A673 (cell line): ENCODE data around the gene SMOC1. TPM values are rescaled to one million over a fixed set of nuclear protein-coding genes. Genes with fewer than 3 reads are reported as not detected.

Experiments used
- BruUV-seq: library from RNA; stranded (reverse); fragments of 400-500 nt; replicated peaks from 2 replicates; lab custom pipeline; 2021; lab: Mats Ljungman, UMichigan
- CTCF ChIA-PET: fragments of 300-600 bp; sonication (Branson Sonifier 250); formaldehyde crosslinking; loops from one replicate; lab custom pipeline; 2022; ENCODE audit warnings: antibody characterized with exemption; lab: Charles Lee
- POLR2A ChIA-PET: fragments of 300-600 bp; sonication (Branson Sonifier 250); formaldehyde crosslinking; loops from one replicate; lab custom pipeline; 2022; ENCODE audit warnings: antibody characterized with exemption; ENCODE audit not compliant: low non-redundant PET; lab: Charles Lee
- DNase-seq: peaks from one replicate; pipeline ENCODE4 v3.0.0-alpha.2; 2015; ENCODE audit warnings: low spot score
- H3K27ac ChIP-seq: fragments of 200-600 bp; sonication (generic); 2 replicates; pipeline ENCODE4 v1.5.1; 2016; ENCODE audit warnings: mixed run types, low read depth, mild to moderate bottlenecking, mixed read lengths, antibody characterized with exemption, low read length; ENCODE audit not compliant: poor library complexity, severe bottlenecking
- H3K27me3 ChIP-seq: fragments of 200-600 bp; sonication (generic); replicated peaks from 2 replicates; pipeline ENCODE4 v1.6.1; 2017; ENCODE audit warnings: mixed run types, low read depth, mild to moderate bottlenecking, mixed read lengths, antibody characterized with exemption, low read length; ENCODE audit not compliant: insufficient read depth, poor library complexity
- H3K36me3 ChIP-seq: fragments of 200-600 bp; sonication (generic); 2 replicates; pipeline ENCODE4 v1.6.1; 2016; ENCODE audit warnings: mixed run types, mild to moderate bottlenecking, mixed read lengths, antibody characterized with exemption, low read length; ENCODE audit not compliant: insufficient read depth, poor library complexity, severe bottlenecking
- H3K4me1 ChIP-seq: fragments of 200-600 bp; sonication (generic); 2 replicates; pipeline ENCODE4 v1.6.1; 2017; ENCODE audit warnings: mixed run types, mild to moderate bottlenecking, mixed read lengths, antibody characterized with exemption, low read length; ENCODE audit not compliant: insufficient read depth, poor library complexity, severe bottlenecking
- H3K4me3 ChIP-seq: fragments of 200-600 bp; sonication (generic); 2 replicates; pipeline ENCODE4 v1.5.1; 2016; ENCODE audit warnings: low read depth, mixed run types, mild to moderate bottlenecking, mixed read lengths, low read length; ENCODE audit not compliant: poor library complexity, severe bottlenecking
- H3K9me3 ChIP-seq: fragments of 200-600 bp; sonication (generic); 2 replicates; pipeline ENCODE4 v1.6.1; 2016; ENCODE audit warnings: mixed run types, low read depth, mild to moderate bottlenecking, mixed read lengths, antibody characterized with exemption, low read length; ENCODE audit not compliant: poor library complexity, severe bottlenecking
- EZH2 ChIP-seq: fragments of 200-600 bp; sonication (generic); IDR thresholded peaks from 2 replicates; pipeline ENCODE4 v1.6.1; 2017; ENCODE audit warnings: borderline replicate concordance, low read depth, mild to moderate bottlenecking, mixed read lengths, antibody characterized with exemption, low read length; ENCODE audit not compliant: poor library complexity, severe bottlenecking
- intact Hi-C: fragments of 100-400 bp; cut with micrococcal nuclease; formaldehyde crosslinking; loops from one replicate; pipeline ENCODE4 v1.10.0; 2022; ENCODE audit not compliant: unreplicated experiment
- total RNA-seq: library from RNA; stranded (reverse); gene quantifications from 2 replicates; pipeline ENCODE4 v1.2.3, GENCODE V29; 2021
- TF ChIP-seq, protein P1 (sequence below): fragments of 300-800, 200-600 bp; sonication (generic); conservative IDR thresholded peaks from 2 replicates; pipeline ENCODE4 v1.5.1; 2017; ENCODE audit warnings: low read depth, mild to moderate bottlenecking, antibody characterized with exemption, low read length, moderate library complexity, mixed read lengths

Gene SMOC1
- total RNA-seq, 1 experiment from 2014 or later, result not detected

DNA sequence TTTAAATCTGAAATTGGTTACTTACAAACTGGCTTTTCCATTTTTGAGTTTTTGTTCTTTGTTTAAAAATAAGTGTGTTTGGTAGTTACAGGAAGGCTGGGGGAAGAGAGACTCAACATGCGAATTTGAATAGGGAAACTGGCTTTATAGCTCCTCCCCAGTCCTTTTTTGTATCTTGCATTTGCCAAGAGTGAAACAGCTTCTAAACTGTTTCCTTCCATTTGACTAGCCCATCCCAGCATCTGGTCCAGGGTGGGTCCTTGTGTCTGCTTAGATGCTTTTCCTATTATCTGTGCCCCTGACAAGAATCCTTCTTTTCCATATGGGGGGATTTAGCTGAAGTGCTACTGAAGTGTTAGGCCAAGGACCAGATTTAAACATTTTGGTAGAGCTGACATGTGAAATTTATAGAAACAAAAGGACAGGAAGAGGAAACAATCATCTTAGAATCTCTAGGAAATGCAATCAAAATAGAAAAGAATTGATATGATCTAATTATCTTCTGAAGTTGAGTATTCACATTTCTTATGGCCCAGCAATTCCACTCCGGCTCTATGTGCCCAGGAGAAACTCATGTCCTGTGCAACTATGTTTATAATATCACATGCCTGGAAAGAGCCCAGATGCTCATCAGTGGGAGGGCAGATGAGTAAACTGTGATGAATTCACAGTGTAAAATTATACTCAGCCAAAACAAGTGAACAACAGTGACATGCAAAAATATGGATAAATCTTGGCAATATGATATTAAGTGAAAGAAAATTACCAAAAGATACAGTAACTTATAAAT is 7.4 kb downstream of the SMOC1 start:
- BruUV-seq, result no TSS peak
- H3K27ac ChIP-seq, result no peak overlapping the region
- no peaks in the 10 kb centered on the region for H3K9me3 ChIP-seq
- intact Hi-C loops, result no loop called here
- no peaks in the 10 kb centered on the region for H3K4me1 ChIP-seq
- H3K27me3 ChIP-seq, result peaks cover 42% of the 10 kb centered on the region
- no peak for DNase-seq
- ChIA-PET POLR2A (no interaction called here), CTCF (no interaction called here)
- no peak overlapping the region for H3K4me3 ChIP-seq
- no peak for TF ChIP-seq EZH2
- TF ChIP-seq, protein P1, sequence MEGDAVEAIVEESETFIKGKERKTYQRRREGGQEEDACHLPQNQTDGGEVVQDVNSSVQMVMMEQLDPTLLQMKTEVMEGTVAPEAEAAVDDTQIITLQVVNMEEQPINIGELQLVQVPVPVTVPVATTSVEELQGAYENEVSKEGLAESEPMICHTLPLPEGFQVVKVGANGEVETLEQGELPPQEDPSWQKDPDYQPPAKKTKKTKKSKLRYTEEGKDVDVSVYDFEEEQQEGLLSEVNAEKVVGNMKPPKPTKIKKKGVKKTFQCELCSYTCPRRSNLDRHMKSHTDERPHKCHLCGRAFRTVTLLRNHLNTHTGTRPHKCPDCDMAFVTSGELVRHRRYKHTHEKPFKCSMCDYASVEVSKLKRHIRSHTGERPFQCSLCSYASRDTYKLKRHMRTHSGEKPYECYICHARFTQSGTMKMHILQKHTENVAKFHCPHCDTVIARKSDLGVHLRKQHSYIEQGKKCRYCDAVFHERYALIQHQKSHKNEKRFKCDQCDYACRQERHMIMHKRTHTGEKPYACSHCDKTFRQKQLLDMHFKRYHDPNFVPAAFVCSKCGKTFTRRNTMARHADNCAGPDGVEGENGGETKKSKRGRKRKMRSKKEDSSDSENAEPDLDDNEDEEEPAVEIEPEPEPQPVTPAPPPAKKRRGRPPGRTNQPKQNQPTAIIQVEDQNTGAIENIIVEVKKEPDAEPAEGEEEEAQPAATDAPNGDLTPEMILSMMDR, result no peak
- H3K36me3 ChIP-seq, result no peaks in the 10 kb centered on the region

DNA sequence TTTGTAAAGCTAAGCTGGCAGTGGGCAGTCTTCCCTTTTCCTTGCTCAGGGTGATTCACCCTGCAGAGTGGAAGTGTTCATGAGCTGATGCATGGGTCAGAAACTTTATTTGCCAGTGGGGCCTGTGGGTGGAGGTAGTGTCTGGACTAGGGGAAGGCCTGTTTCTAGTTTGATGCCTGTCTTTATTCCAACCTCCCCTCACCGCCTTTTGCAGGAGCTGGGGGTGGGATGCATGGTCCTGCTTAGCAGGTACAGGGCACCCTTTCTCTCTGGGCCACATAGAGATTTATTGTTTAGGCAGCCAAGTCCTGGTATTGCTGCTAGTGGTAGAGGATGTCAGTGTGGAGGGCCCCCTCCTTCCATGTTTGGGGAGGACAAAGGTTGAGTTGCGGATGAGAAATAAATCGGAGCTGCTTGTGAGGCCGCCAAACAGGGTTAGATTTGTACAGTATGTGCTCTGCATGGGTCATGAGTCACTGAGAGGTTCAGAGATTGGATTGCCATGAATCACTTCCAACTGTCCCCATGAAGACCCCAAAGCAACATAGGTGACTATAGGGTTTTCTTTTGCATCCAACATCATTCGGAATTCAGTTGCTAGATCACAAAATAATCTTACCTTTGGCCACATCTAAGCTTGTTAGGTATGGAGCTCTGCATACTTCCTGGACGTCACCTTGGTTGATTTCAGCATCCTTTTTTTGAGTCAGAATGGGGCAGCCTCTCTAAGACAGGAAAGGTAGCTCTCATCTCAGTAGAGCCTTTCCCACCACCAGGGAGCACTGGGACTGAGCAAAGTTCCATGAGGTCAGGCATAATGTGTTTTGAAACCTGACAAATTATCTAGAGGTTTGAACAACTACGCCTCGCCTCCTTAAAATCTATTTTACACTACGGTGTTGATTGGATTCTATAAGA is 8.8 kb downstream of the SMOC1 start:
- ChIA-PET CTCF (no interaction called here), POLR2A (no interaction called here)
- TF ChIP-seq EZH2, result no peak
- TF ChIP-seq, protein P1, result no peak
- Histone ChIP-seq H3K36me3 (no peaks in the 10 kb centered on the region), H3K27me3 (peaks cover 42% of the 10 kb centered on the region), H3K4me3 (no peak overlapping the region), H3K9me3 (no peaks in the 10 kb centered on the region), H3K4me1 (no peaks in the 10 kb centered on the region), H3K27ac (no peak overlapping the region)
- DNase-seq, result no peak
- no TSS peak for BruUV-seq
- intact Hi-C loops, result no loop called here

DNA sequence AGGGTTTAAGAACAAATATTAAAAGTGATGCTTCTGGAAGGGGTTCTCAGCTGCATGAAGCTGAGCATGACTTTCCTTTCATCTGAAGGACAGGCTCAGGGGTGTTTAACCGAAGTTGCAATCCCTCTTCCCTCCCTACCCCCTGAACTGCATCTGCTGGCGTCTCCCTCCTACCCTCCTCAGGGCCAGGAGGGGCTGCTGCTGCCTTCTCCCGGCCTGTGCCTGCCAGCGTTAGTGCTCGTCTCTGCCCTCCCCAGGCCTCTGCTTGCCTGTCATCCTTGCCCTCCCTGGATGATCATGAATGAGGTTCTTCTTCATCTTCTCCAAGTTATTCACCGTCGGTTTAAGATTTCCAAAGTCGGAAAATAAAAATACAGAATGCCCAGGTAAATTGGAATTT is 12.2 kb downstream of the SMOC1 start:
- Histone ChIP-seq H3K36me3 (no peaks in the 10 kb centered on the region), H3K27ac (no peak overlapping the region), H3K4me3 (no peak overlapping the region), H3K27me3 (peaks cover 54% of the 10 kb centered on the region), H3K4me1 (no peaks in the 10 kb centered on the region), H3K9me3 (no peaks in the 10 kb centered on the region)
- intact Hi-C loops, result no loop called here
- no peak for TF ChIP-seq EZH2
- TF ChIP-seq, protein P1, result no peak
- ChIA-PET POLR2A (no interaction called here), CTCF (no interaction called here)
- no peak for DNase-seq
- BruUV-seq, result no TSS peak
